Measurements from ENCODE around the gene UBE2D3.
A peak's percentile ranks its signal among the peaks of the same experiment; 100 is the strongest.

DNA sequence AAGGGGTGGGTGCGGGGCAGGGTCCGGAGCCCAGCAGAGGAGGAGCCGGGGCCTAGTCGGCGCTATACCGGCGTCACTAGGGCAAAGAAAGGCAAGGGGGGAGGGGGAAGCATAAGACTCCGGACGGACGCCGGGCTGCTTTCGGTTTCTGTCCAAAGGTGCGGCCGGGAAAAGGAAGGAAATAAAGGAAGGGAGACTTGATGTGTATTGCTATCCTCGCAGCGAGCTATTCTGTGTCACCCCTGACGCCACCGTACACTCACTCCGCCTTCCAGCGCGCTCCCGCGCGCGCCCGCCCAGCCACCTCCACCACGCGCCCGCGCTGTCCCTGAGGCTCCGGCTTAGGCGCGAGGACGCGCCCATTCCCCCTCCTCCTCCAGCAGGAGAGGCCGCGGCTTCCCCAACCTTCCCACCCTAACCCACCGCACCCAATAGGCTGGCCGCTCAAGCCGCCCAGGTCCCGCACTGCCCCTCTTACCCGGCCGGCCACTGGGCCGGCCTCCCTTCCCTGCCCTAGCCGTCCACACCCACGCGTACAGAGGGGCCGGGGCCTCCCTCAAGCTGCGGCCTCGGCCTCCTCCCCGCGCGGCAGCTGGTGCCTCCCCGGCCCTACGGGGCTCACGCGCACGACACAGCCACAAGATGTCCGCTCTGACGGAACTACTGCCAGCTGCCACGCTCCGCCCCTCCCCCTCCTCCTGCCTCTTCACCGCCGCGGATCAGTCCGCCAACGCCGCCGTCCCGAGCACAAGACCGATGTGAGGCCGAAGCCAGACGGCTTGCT, at the start of gene UBE2D3:
- TF ChIP-seq POLR2A (IDR thresholded peaks at IDR 0.05) = peak; percentile 93
- TF ChIP-seq, protein P1, sequence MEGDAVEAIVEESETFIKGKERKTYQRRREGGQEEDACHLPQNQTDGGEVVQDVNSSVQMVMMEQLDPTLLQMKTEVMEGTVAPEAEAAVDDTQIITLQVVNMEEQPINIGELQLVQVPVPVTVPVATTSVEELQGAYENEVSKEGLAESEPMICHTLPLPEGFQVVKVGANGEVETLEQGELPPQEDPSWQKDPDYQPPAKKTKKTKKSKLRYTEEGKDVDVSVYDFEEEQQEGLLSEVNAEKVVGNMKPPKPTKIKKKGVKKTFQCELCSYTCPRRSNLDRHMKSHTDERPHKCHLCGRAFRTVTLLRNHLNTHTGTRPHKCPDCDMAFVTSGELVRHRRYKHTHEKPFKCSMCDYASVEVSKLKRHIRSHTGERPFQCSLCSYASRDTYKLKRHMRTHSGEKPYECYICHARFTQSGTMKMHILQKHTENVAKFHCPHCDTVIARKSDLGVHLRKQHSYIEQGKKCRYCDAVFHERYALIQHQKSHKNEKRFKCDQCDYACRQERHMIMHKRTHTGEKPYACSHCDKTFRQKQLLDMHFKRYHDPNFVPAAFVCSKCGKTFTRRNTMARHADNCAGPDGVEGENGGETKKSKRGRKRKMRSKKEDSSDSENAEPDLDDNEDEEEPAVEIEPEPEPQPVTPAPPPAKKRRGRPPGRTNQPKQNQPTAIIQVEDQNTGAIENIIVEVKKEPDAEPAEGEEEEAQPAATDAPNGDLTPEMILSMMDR (IDR thresholded peaks at IDR 0.05) = peak in 1 of 3 donors; percentile 18

All from breast epithelium (tissue), 3 donors.